SU-DHL-6 (cell line): ENCODE measurements around the gene MYLK.

Source experiments
- H2AFZ ChIP-seq: fragments of 200-600 bp; sonication (generic); 2 replicates; pipeline ENCODE4 v1.6.1; 2014; ENCODE audit warnings: low read depth, mild to moderate bottlenecking, moderate library complexity, mixed read lengths, antibody characterized with exemption, low read length; ENCODE audit not compliant: severe bottlenecking
- H3F3A ChIP-seq: fragments of 200-600 bp; shearing (Covaris generic); 2 replicates; pipeline ENCODE4 v1.6.0; 2016; ENCODE audit warnings: antibody characterized with exemption, mild to moderate bottlenecking; ENCODE audit not compliant: insufficient read depth
- H3K27ac ChIP-seq: fragments of 200-600 bp; sonication (generic); 2 replicates; pipeline ENCODE4 v1.5.1; 2016; ENCODE audit warnings: low read depth, mild to moderate bottlenecking, low read length, moderate library complexity, mixed read lengths
- H3K27me3 ChIP-seq: fragments of 200-600 bp; sonication (generic), shearing (Covaris generic); 2 replicates; pipeline ENCODE4 v1.6.0; 2014; ENCODE audit warnings: mild to moderate bottlenecking, low read length
- H3K36me3 ChIP-seq: fragments of 200-600 bp; sonication (generic); 2 replicates; pipeline ENCODE4 v1.6.1; 2014; ENCODE audit warnings: mild to moderate bottlenecking, low read length, mixed read lengths
- H3K4me2 ChIP-seq: fragments of 300-600, 200-600 bp; shearing (Covaris generic), sonication (generic); 2 replicates; pipeline ENCODE4 v1.6.0; 2014; ENCODE audit warnings: low read length, low read depth, mild to moderate bottlenecking; ENCODE audit not compliant: poor library complexity, severe bottlenecking
- H3K4me3 ChIP-seq: fragments of 200-600 bp; sonication (generic); 2 replicates; pipeline ENCODE4 v1.5.1; 2014; ENCODE audit warnings: antibody characterized with exemption, low read length, mild to moderate bottlenecking, mixed read lengths; ENCODE audit not compliant: insufficient read depth, poor library complexity, severe bottlenecking
- H3K79me2 ChIP-seq: fragments of 200-600 bp; sonication (generic); 2 replicates; pipeline ENCODE4 v1.6.1; 2014; ENCODE audit warnings: mild to moderate bottlenecking, low read length, moderate library complexity; ENCODE audit not compliant: insufficient read depth
- H3K9ac ChIP-seq: fragments of 200-600 bp; sonication (generic); 2 replicates; pipeline ENCODE4 v1.7.0; 2014; ENCODE audit warnings: mild to moderate bottlenecking, low read length
- H3K9me2 ChIP-seq: fragments of 200-600 bp; sonication (generic); replicated peaks from 2 replicates; pipeline ENCODE4 v1.6.1; 2014; ENCODE audit warnings: low read length; ENCODE audit not compliant: insufficient read depth
- H3K9me3 ChIP-seq: fragments of 200-600 bp; sonication (generic); 2 replicates; pipeline ENCODE4 v1.6.1; 2014; ENCODE audit warnings: low read length, mixed read lengths; ENCODE audit not compliant: insufficient read depth
- H4K20me1 ChIP-seq: fragments of 200-600 bp; sonication (generic); 2 replicates; pipeline ENCODE4 v1.6.1; 2014; ENCODE audit warnings: low read depth, mild to moderate bottlenecking, antibody characterized with exemption, low read length, moderate library complexity, mixed read lengths
- EZH2phosphoT487 ChIP-seq: fragments of 200-600 bp; sonication (generic), shearing (Covaris generic); conservative IDR thresholded peaks from 2 replicates; pipeline ENCODE4 v1.6.1; 2018; ENCODE audit warnings: mild to moderate bottlenecking, antibody characterized with exemption, low read length, moderate library complexity, mixed read lengths
- TF ChIP-seq, protein P1 (sequence below): fragments of 200-600 bp; sonication (generic); IDR thresholded peaks from one replicate; pipeline ENCODE4 v1.5.1; 2017; ENCODE audit warnings: antibody characterized with exemption, mild to moderate bottlenecking, low read length, moderate library complexity; ENCODE audit not compliant: insufficient read depth, poor library complexity, severe bottlenecking

The MYLK gene

DNA sequence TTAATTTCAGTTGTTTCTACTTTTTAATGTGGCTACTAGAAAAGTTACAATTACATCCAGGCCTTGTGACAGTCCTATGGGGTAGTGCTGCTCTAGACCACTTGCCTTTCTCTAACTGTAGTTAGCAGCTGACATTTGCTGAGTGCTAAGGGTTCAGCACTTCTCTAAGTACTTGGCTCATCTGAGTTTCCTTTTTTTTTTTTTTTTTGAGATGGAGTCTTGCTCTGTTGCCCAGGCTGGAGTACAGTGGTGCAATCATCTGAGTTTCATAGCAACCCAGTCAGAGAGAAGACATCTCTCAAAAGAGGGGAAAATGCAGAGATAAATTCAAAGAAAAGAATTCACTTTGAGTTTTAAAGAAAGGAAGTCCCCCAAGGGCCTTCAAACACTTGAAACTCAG lies 130.8 kb downstream of the MYLK start:
- no peaks in the 10 kb centered on the region for H3F3A ChIP-seq
- H3K4me2 ChIP-seq = no peak overlapping the region

DNA sequence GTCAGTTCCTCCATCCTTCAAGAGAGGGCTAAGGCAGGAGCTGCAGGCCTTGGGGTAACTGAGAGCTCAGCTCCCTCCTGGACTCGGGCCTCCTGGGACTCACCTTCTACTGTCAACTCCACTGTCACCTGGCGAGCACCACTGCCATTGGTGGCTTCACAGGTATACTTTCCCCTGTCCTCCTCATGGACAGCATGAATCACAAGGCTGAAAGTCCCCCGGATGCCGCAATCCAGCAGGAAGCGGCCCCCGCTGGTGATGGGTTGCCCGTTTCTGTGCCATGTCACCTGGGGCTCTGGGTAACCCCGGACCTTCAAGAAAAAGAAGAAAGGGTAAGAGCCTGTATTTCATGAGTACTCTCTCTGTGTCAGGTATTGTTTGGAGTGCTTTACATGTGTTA lies 131.9 kb downstream of the MYLK start:
- Histone ChIP-seq H3F3A (no peaks in the 10 kb centered on the region), H3K4me3 (no peak overlapping the region), H3K36me3 (no peaks in the 10 kb centered on the region), H3K9me3 (no peaks in the 10 kb centered on the region), H3K9ac (no peak overlapping the region), H3K27ac (no peak overlapping the region), H3K9me2 (no peaks in the 10 kb centered on the region), H4K20me1 (no peaks in the 10 kb centered on the region), H3K27me3 (no peaks in the 10 kb centered on the region), H3K4me2 (no peak overlapping the region), H3K79me2 (no peaks in the 10 kb centered on the region), H2AFZ (no peak overlapping the region)
- TF ChIP-seq, protein P1, sequence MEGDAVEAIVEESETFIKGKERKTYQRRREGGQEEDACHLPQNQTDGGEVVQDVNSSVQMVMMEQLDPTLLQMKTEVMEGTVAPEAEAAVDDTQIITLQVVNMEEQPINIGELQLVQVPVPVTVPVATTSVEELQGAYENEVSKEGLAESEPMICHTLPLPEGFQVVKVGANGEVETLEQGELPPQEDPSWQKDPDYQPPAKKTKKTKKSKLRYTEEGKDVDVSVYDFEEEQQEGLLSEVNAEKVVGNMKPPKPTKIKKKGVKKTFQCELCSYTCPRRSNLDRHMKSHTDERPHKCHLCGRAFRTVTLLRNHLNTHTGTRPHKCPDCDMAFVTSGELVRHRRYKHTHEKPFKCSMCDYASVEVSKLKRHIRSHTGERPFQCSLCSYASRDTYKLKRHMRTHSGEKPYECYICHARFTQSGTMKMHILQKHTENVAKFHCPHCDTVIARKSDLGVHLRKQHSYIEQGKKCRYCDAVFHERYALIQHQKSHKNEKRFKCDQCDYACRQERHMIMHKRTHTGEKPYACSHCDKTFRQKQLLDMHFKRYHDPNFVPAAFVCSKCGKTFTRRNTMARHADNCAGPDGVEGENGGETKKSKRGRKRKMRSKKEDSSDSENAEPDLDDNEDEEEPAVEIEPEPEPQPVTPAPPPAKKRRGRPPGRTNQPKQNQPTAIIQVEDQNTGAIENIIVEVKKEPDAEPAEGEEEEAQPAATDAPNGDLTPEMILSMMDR = no peak
- no peak for TF ChIP-seq EZH2phosphoT487

More for the DNA sequence above, 130.8 kb downstream of the MYLK start:
- no peak overlapping the region for H2AFZ ChIP-seq
- no peak overlapping the region for H3K4me3 ChIP-seq
- TF ChIP-seq, protein P1 = no peak
- TF ChIP-seq EZH2phosphoT487 = no peak
- no peaks in the 10 kb centered on the region for H3K9me2 ChIP-seq
- no peaks in the 10 kb centered on the region for H3K9me3 ChIP-seq
- no peaks in the 10 kb centered on the region for H3K27me3 ChIP-seq
- no peaks in the 10 kb centered on the region for H3K36me3 ChIP-seq
- H3K27ac ChIP-seq = no peak overlapping the region
- H3K9ac ChIP-seq = no peak overlapping the region
- no peaks in the 10 kb centered on the region for H4K20me1 ChIP-seq
- H3K79me2 ChIP-seq = no peaks in the 10 kb centered on the region

DNA sequence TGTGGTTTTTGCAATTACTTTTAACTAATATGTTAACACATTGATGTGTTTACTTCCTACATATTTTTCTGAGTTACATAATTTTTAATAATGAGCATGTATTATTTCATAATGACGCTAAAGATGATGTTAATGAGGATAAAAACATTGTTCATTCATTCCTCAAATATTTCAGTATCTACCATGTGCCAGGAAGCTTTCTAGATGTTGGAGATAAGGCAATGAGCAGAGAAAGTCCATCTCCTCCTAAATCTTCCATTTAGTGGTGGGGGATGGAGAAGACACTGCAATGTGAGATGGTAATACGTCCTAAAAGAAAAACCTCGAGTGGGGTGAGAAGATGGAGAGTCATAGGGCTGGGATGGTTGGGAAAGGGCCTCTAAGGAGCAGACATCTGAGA lies 132.7 kb downstream of the MYLK start:
- Histone ChIP-seq H3K9me3 (no peaks in the 10 kb centered on the region), H3K79me2 (no peaks in the 10 kb centered on the region), H4K20me1 (no peaks in the 10 kb centered on the region), H3K9me2 (no peaks in the 10 kb centered on the region), H3K9ac (no peak overlapping the region), H3K36me3 (no peaks in the 10 kb centered on the region), H3K27ac (no peak overlapping the region), H3K27me3 (no peaks in the 10 kb centered on the region), H3F3A (no peaks in the 10 kb centered on the region), H3K4me3 (no peak overlapping the region), H3K4me2 (no peak overlapping the region), H2AFZ (no peak overlapping the region)
- TF ChIP-seq EZH2phosphoT487 = no peak
- TF ChIP-seq, protein P1 = no peak
